HepG2 (cell line): ENCODE results near the gene WNK4. TPM values are rescaled to one million over a fixed set of nuclear protein-coding genes. Genes with fewer than 3 reads are reported as not detected.
A peak's percentile ranks its signal among the peaks of the same experiment; 100 is the strongest.

Experiments
- BRD4 ChIP-seq: sonication (generic); formaldehyde crosslinking; IDR thresholded peaks from 2 replicates; pipeline ENCODE4 v1.4.0; 2020; ENCODE audit warnings: missing genetic modification reagents
- ELF3 ChIP-seq: IDR thresholded peaks from 2 replicates; pipeline ENCODE4 v1.6.1; 2016; ENCODE audit warnings: missing genetic modification reagents, missing compliant biosample characterization
- FOXA3 ChIP-seq: IDR thresholded peaks from 2 replicates; pipeline ENCODE4 v1.6.1; 2016; ENCODE audit warnings: missing genetic modification reagents, missing compliant biosample characterization
- GABPA ChIP-seq, 2 experiments: IDR thresholded peaks; 2 replicates each; pipeline ENCODE4 v1.6.1; 2011 to 2016; ENCODE audit warnings: low read depth in 2 of 2, low read length in 1 of 2, missing biosample characterization in 1 of 2, missing genetic modification characterization in 1 of 2
- GABPB1 ChIP-seq: IDR thresholded peaks from 2 replicates; pipeline ENCODE4 v1.6.1; 2016; ENCODE audit warnings: mild to moderate bottlenecking, missing genetic modification reagents, moderate library complexity, missing compliant biosample characterization
- HOXA7 ChIP-seq: sonication (generic); formaldehyde crosslinking; IDR thresholded peaks from 2 replicates; pipeline ENCODE4 v1.8.1; 2022; ENCODE audit warnings: mild to moderate bottlenecking, missing genetic modification reagents, moderate library complexity
- MIER3 ChIP-seq: IDR thresholded peaks from 2 replicates; pipeline ENCODE4 v1.6.1; 2016; ENCODE audit warnings: missing compliant biosample characterization, borderline replicate concordance
- PRMT3 ChIP-seq: sonication (generic); formaldehyde crosslinking; IDR thresholded peaks from 2 replicates; pipeline ENCODE4 v1.8.1; 2022; ENCODE audit warnings: low read depth, mild to moderate bottlenecking, moderate library complexity, missing genetic modification reagents, borderline replicate concordance
- SRSF1 ChIP-seq: fragments of 200-400 bp; formaldehyde crosslinking; optimal IDR thresholded peaks from 2 replicates; pipeline ENCODE3; 2017; ENCODE audit warnings: mild to moderate bottlenecking, low read depth, low read length, moderate library complexity
- TARDBP ChIP-seq: sonication (generic); formaldehyde crosslinking; IDR thresholded peaks from 2 replicates; pipeline ENCODE4 v1.8.0; 2022; ENCODE audit warnings: mild to moderate bottlenecking, missing genetic modification reagents
- ZNF331 ChIP-seq: sonication (generic); formaldehyde crosslinking; IDR thresholded peaks from 2 replicates; pipeline ENCODE4 v1.4.0; 2020; ENCODE audit warnings: missing genetic modification reagents
- ZNF703 ChIP-seq: sonication (generic); formaldehyde crosslinking; IDR thresholded peaks from 2 replicates; pipeline ENCODE4 v1.5.1; 2020; ENCODE audit warnings: missing genetic modification reagents, mild to moderate bottlenecking, moderate library complexity, borderline replicate concordance
- polyA plus RNA-seq, 8 experiments: library from polyadenylated mRNA; depleted of rRNA in 3 of 8; stranded (reverse) in 7 of 8; unstranded in 1 of 8; fragments of >200 nt; fragmentation: Illumina TruSeq in 4 of 8; extraction: Trizol in 4 of 8; gene quantifications; 2 replicates each; pipeline versions ENCODE4 v1.2.1 to v1.2.3, GENCODE V29; 2011 to 2016; ENCODE audit warnings: low read depth in 4 of 8, missing spikeins in 1 of 8, mixed read lengths in 1 of 8; ENCODE audit not compliant: insufficient read depth in 1 of 8
- total RNA-seq, 5 experiments: library from RNA; depleted of rRNA; stranded (reverse); fragments of >200 nt; fragmentation: Illumina TruSeq; extraction: Trizol; gene quantifications; 2 replicates each; pipeline ENCODE4 v1.2.3, GENCODE V29; 2016; ENCODE audit warnings: low read depth in 1 of 5
- TF ChIP-seq, protein P1 (sequence below): sonication (generic); formaldehyde crosslinking; IDR thresholded peaks from 2 replicates; pipeline ENCODE4 v1.4.0; 2020; ENCODE audit warnings: missing genetic modification reagents
- TF ChIP-seq, protein P2 (sequence below): sonication (generic); formaldehyde crosslinking; IDR thresholded peaks from 2 replicates; pipeline ENCODE4 v1.8.0; 2022; ENCODE audit warnings: missing genetic modification reagents, mild to moderate bottlenecking, moderate library complexity, borderline replicate concordance
- TF ChIP-seq, protein P3 (sequence below): sonication (generic); formaldehyde crosslinking; IDR thresholded peaks from 2 replicates; pipeline ENCODE4 v1.4.0; 2020; ENCODE audit warnings: low read depth, missing genetic modification reagents
- TF ChIP-seq, protein P4 (sequence below): sonication (generic); formaldehyde crosslinking; IDR thresholded peaks from 2 replicates; pipeline ENCODE4 v1.4.0; 2020; ENCODE audit warnings: mild to moderate bottlenecking, missing genetic modification reagents
- TF ChIP-seq, protein P5 (sequence below): sonication (generic); formaldehyde crosslinking; IDR thresholded peaks from 2 replicates; pipeline ENCODE4 v1.5.1; 2020; ENCODE audit warnings: mild to moderate bottlenecking, missing genetic modification reagents, borderline replicate concordance

Gene WNK4
- total and polyA plus RNA-seq, 2 of the 13 experiments (the other 11 are each of a cell fraction or from before 2014, with no cell fraction given) = 2.7 to 13.7 TPM

DNA sequence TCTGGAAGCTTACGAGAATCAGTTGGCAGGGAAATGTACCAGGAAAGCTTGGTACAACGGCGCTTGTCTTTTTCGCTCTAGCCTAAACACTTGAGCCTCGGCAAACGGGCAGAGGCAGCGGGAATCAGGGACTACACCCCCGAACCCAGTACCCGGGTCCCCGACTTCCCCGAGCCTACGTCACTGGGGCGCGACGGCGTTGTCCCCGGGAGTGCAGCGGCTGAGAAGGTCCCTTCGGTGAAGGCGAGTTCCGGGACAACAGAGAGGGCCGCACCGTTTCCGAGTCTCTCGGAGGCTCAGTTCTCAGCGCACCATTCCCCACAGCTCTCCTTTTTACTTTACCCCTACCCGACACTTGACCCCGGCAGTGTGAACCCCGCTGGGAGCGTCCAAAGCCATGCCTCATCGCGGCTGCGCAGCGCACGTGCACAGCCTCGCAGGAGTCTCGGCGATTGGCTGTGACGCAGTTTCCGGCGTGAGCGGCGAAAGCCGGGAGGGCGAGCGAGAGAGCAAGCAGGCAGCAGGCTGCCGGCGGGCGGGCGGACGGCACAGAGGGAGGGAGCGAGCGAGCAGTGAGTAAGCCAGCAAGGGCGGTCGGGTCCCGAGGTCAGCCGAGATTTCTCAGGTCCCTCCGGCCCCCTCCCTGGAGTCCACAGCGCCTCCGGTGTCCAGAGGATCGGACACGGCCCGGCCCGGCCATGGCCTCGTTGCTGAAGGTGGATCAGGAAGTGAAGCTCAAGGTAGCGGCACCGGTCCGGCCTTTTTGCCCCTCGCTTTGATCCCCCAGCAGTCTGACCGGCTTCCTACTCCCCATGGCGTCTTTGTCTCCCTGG lies 52.7 kb downstream of the WNK4 start, which contains the start of gene PSME3 (continued):
- TF ChIP-seq, protein P1, sequence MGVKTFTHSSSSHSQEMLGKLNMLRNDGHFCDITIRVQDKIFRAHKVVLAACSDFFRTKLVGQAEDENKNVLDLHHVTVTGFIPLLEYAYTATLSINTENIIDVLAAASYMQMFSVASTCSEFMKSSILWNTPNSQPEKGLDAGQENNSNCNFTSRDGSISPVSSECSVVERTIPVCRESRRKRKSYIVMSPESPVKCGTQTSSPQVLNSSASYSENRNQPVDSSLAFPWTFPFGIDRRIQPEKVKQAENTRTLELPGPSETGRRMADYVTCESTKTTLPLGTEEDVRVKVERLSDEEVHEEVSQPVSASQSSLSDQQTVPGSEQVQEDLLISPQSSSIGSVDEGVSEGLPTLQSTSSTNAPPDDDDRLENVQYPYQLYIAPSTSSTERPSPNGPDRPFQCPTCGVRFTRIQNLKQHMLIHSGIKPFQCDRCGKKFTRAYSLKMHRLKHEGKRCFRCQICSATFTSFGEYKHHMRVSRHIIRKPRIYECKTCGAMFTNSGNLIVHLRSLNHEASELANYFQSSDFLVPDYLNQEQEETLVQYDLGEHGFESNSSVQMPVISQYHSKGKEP (CRISPR knock-in tag) = peak; percentile 85; the same call in 1 of the 2 replicates
- TF ChIP-seq, protein P2, sequence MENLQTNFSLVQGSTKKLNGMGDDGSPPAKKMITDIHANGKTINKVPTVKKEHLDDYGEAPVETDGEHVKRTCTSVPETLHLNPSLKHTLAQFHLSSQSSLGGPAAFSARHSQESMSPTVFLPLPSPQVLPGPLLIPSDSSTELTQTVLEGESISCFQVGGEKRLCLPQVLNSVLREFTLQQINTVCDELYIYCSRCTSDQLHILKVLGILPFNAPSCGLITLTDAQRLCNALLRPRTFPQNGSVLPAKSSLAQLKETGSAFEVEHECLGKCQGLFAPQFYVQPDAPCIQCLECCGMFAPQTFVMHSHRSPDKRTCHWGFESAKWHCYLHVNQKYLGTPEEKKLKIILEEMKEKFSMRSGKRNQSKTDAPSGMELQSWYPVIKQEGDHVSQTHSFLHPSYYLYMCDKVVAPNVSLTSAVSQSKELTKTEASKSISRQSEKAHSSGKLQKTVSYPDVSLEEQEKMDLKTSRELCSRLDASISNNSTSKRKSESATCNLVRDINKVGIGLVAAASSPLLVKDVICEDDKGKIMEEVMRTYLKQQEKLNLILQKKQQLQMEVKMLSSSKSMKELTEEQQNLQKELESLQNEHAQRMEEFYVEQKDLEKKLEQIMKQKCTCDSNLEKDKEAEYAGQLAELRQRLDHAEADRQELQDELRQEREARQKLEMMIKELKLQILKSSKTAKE (CRISPR knock-in tag) = peak; percentile 67; the same call in 1 of the 2 replicates
- TF ChIP-seq ELF3 (CRISPR knock-in tag) (peak; percentile 62), MIER3 (peak; percentile 85), BRD4 (CRISPR knock-in tag) (peak; percentile 83), PRMT3 (CRISPR knock-in tag) (0 out of 2 replicates have a peak, but pooled peaks have one; percentile 88), TARDBP (CRISPR knock-in tag) (peak; percentile 84), SRSF1 (peak; percentile 98), ZNF703 (peak; percentile 68; the same call in 1 of the 2 replicates), ZNF331 (CRISPR knock-in tag) (peak; percentile 43), GABPB1 (CRISPR knock-in tag) (peak; percentile 99), GABPA (IDR thresholded peaks at IDR 0.05; ENCODE audit: low read depth, low read length) (peak; percentile 79), GABPA (CRISPR knock-in tag; IDR thresholded peaks at IDR 0.05; ENCODE audit: low read depth) (peak; percentile 97), HOXA7 (CRISPR knock-in tag) (no peak), FOXA3 (peak; percentile 57; the same call in 1 of the 2 replicates)
- TF ChIP-seq, protein P3, sequence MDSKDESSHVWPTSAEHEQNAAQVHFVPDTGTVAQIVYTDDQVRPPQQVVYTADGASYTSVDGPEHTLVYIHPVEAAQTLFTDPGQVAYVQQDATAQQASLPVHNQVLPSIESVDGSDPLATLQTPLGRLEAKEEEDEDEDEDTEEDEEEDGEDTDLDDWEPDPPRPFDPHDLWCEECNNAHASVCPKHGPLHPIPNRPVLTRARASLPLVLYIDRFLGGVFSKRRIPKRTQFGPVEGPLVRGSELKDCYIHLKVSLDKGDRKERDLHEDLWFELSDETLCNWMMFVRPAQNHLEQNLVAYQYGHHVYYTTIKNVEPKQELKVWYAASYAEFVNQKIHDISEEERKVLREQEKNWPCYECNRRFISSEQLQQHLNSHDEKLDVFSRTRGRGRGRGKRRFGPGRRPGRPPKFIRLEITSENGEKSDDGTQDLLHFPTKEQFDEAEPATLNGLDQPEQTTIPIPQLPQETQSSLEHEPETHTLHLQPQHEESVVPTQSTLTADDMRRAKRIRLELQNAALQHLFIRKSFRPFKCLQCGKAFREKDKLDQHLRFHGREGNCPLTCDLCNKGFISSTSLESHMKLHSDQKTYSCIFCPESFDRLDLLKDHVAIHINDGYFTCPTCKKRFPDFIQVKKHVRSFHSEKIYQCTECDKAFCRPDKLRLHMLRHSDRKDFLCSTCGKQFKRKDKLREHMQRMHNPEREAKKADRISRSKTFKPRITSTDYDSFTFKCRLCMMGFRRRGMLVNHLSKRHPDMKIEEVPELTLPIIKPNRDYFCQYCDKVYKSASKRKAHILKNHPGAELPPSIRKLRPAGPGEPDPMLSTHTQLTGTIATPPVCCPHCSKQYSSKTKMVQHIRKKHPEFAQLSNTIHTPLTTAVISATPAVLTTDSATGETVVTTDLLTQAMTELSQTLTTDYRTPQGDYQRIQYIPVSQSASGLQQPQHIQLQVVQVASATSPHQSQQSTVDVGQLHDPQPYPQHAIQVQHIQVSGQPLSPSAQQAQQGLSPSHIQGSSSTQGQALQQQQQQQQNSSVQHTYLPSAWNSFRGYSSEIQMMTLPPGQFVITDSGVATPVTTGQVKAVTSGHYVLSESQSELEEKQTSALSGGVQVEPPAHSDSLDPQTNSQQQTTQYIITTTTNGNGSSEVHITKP (CRISPR knock-in tag) = peak; percentile 85
- TF ChIP-seq, protein P4, sequence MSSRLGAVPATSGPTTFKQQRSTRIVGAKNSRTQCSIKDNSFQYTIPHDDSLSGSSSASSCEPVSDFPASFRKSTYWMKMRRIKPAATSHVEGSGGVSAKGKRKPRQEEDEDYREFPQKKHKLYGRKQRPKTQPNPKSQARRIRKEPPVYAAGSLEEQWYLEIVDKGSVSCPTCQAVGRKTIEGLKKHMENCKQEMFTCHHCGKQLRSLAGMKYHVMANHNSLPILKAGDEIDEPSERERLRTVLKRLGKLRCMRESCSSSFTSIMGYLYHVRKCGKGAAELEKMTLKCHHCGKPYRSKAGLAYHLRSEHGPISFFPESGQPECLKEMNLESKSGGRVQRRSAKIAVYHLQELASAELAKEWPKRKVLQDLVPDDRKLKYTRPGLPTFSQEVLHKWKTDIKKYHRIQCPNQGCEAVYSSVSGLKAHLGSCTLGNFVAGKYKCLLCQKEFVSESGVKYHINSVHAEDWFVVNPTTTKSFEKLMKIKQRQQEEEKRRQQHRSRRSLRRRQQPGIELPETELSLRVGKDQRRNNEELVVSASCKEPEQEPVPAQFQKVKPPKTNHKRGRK (CRISPR knock-in tag) = no peak
- TF ChIP-seq, protein P5, sequence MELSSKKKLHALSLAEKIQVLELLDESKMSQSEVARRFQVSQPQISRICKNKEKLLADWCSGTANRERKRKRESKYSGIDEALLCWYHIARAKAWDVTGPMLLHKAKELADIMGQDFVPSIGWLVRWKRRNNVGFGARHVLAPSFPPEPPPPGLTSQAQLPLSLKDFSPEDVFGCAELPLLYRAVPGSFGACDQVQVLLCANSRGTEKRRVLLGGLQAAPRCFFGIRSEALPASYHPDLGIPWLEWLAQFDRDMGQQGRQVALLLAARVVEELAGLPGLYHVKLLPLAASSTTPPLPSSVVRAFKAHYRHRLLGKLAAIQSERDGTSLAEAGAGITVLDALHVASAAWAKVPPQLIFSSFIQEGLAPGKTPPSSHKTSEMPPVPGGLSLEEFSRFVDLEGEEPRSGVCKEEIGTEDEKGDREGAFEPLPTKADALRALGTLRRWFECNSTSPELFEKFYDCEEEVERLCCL = peak; percentile 97; the same call in 1 of the 2 replicates
